Glutamatergic neuron (in vitro differentiated cells): ENCODE data around the gene IDI2. TPM values are rescaled to one million over a fixed set of nuclear protein-coding genes. Genes with fewer than 3 reads are reported as not detected.

Experiments
- DNase-seq: peaks from one replicate; pipeline ENCODE4 v3.0.0; 2022
- H3K27ac Mint-ChIP-seq: one replicate; pipeline ENCODE4 v1.8.0; 2020; ENCODE audit warnings: mild to moderate bottlenecking, mixed read lengths, inconsistent platforms; ENCODE audit not compliant: unreplicated experiment
- H3K27me3 Mint-ChIP-seq: one replicate; pipeline ENCODE4 v1.8.0; 2020; ENCODE audit warnings: mild to moderate bottlenecking, moderate library complexity, mixed read lengths, inconsistent platforms; ENCODE audit not compliant: unreplicated experiment
- H3K36me3 Mint-ChIP-seq: one replicate; pipeline ENCODE4 v1.8.0; 2020; ENCODE audit warnings: mild to moderate bottlenecking, mixed read lengths, inconsistent platforms; ENCODE audit not compliant: unreplicated experiment
- H3K4me1 Mint-ChIP-seq: one replicate; pipeline ENCODE4 v1.8.0; 2020; ENCODE audit warnings: mild to moderate bottlenecking, low read depth, mixed read lengths, inconsistent platforms; ENCODE audit not compliant: unreplicated experiment
- H3K4me3 Mint-ChIP-seq: one replicate; pipeline ENCODE4 v1.8.0; 2020; ENCODE audit warnings: mild to moderate bottlenecking, mixed read lengths, inconsistent platforms; ENCODE audit not compliant: unreplicated experiment
- H3K9me3 Mint-ChIP-seq: one replicate; pipeline ENCODE4 v1.8.0; 2020; ENCODE audit warnings: mild to moderate bottlenecking, moderate library complexity, mixed read lengths, inconsistent platforms; ENCODE audit not compliant: unreplicated experiment
- CTCF ChIP-seq: fragments of 200-600 bp; sonication (generic); IDR thresholded peaks from one replicate; pipeline ENCODE4 v1.5.0; 2021; ENCODE audit not compliant: partially characterized antibody, unreplicated experiment
- total RNA-seq: library from RNA; stranded (reverse); fragmentation: NEBNext Ultra II Directional; extraction: Animal tissue kit (Norgen Biotek cat#: 25700); gene quantifications from one replicate; pipeline ENCODE4 v1.2.1, GENCODE V29; 2021; ENCODE audit not compliant: unreplicated experiment

The IDI2 gene
- total RNA-seq, 1 donor from 2014 or later, result not detected

GRCh38 chr10:994836-995558, 30.7 kb downstream of the IDI2 start:
- Mint-ChIP-seq H3K27ac (no peak overlapping the region), H3K9me3 (peaks cover 2% of the 10 kb centered on the region), H3K36me3 (no peaks in the 10 kb centered on the region), H3K27me3 (no peaks in the 10 kb centered on the region), H3K4me1 (no peaks in the 10 kb centered on the region), H3K4me3 (no peak overlapping the region)
- DNase-seq, result no peak
- TF ChIP-seq CTCF, result no peak

- Mint-ChIP-seq H3K9me3 (peaks cover 3% of the 10 kb centered on the region), H3K4me3 (no peak overlapping the region), H3K27ac (no peak overlapping the region), H3K36me3 (no peaks in the 10 kb centered on the region), H3K4me1 (peaks cover 1% of the 10 kb centered on the region), H3K27me3 (peaks cover 3% of the 10 kb centered on the region)
- TF ChIP-seq CTCF, result no peak
- no peak for DNase-seq
Measured at GRCh38 chr10:992871-993270, 32.8 kb downstream of the IDI2 start.

- Mint-ChIP-seq H3K4me1 (peaks cover 1% of the 10 kb centered on the region), H3K36me3 (no peaks in the 10 kb centered on the region), H3K9me3 (peaks cover 3% of the 10 kb centered on the region), H3K4me3 (no peak overlapping the region), H3K27me3 (peaks cover 5% of the 10 kb centered on the region), H3K27ac (no peak overlapping the region)
- DNase-seq, result no peak
- TF ChIP-seq CTCF, result no peak
Measured at GRCh38 chr10:992467-992866, 33.2 kb downstream of the IDI2 start.

DNA sequence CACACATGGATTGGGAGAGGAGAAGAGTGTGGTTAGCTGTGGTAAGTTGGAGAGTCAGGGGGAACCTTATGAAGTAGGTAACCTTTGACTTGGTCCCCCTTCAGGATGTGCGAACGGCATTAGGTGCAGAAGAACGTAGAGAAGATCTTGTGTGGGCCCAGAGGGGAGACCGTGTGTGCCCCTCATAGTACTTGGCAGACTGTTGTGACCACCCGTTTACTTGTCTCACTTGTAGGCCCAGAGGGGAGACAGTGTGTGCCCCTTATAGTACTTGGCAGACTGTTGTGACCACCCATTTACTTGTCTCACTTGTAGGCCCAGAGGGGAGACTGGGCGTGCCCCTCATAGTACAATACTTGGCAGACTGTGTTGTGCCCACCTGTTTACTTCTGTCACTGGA, 34.9 kb downstream of the IDI2 start:
- no peaks in the 10 kb centered on the region for H3K36me3 Mint-ChIP-seq
- DNase-seq, result no peak
- H3K9me3 Mint-ChIP-seq, result peaks cover 3% of the 10 kb centered on the region
- H3K4me3 Mint-ChIP-seq, result no peak overlapping the region
- peaks cover 5% of the 10 kb centered on the region for H3K27me3 Mint-ChIP-seq
- TF ChIP-seq CTCF, result no peak
- peaks cover 1% of the 10 kb centered on the region for H3K4me1 Mint-ChIP-seq
- H3K27ac Mint-ChIP-seq, result no peak overlapping the region

GRCh38 chr10:988667-989545, 36.8 kb downstream of the IDI2 start:
- no peaks in the 10 kb centered on the region for H3K36me3 Mint-ChIP-seq
- H3K27me3 Mint-ChIP-seq, result peaks cover 5% of the 10 kb centered on the region
- no peak for DNase-seq
- peak overlapping the region; percentile 96 for H3K4me3 Mint-ChIP-seq
- TF ChIP-seq CTCF, result no peak
- peaks cover 1% of the 10 kb centered on the region for H3K4me1 Mint-ChIP-seq
- peak overlapping the region; percentile 91 for H3K27ac Mint-ChIP-seq
- peaks cover 3% of the 10 kb centered on the region for H3K9me3 Mint-ChIP-seq
